ENCODE data around the gene RNF19B.
A peak's percentile ranks its signal among the peaks of the same experiment; 100 is the strongest.
"Not testable (repeated sequence)": the region's sequence is repeated elsewhere in the genome, so short reads cannot be mapped to it uniquely, and the experiment has no call there.

RNF19B gene

DNA sequence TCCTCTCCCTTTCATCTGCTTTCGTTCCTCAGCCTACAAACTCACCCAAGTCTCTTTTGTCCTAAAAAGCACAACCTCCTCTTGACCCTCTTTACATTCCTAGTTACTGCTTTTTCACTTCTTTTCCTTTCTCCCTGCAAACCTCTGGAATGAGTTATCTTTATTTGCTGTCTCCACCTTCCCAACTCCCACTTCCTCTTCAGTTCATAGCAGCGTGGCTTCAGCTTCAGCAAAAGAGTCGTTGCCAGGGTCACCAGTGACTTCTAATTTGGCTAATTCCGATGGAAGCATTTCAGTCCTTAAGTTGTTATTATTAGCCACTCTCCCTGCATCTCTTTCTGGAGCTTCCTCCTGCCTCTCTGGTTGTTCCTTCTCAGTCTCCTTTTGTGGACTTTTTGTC is 57.2 kb downstream of the RNF19B start:
- Histone ChIP-seq H3K27ac (no peak overlapping the region), H3K4me3 (no peak overlapping the region)

DNA sequence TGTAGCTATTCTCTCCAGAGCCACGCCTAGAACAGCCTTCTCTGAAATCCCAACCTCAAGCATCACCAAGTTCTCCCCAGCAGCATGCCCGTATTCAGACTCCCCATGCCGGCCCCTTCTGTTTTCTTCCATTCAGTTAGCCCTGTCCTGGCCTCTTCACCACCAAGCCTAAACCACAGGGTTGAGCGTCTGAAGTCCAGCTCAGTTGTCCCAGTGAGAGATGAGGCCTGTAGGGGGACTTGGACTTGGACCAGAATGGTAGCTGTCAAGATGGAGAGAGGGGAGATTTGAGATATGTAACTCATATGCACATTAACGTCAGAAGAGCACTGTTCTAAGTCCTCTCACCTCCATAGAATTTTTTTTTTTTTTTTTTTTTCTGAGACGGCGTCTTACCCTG is 58.0 kb downstream of the RNF19B start:
- H3K4me3 ChIP-seq, result no peak overlapping the region
- H3K27ac ChIP-seq, result no peak overlapping the region

DNA sequence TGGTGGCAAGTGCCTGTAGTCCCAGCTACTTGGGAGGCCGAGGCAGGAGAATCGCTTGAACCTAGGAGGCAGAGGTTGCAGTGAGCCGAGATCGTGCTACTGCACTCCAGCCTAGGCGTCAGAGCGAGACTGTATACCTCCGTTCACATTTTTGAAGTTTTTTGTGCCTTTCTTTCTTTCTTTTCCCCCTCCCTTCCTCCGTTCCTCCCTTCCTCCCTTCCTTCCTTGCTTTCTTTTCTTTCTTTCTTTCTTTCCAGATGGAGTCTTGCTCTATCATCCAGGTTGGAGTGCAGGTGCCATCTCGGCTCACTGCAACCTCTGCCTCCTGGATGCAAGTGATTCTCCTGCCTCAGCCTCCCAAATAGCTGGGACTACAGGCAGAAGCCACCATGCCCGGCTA is 59.0 kb downstream of the RNF19B start:
- H3K4me3 ChIP-seq, H3K27ac ChIP-seq: not testable (repeated sequence)

- H3K27ac ChIP-seq, result no peak overlapping the region
- no peak overlapping the region for H3K4me3 ChIP-seq
Measured at GRCh38 chr1:32904797-32905196, 59.8 kb downstream of the RNF19B start.

GRCh38 chr1:32903991-32904785 is 60.4 kb downstream of the RNF19B start:
- no peak overlapping the region for H3K27ac ChIP-seq
- H3K4me3 ChIP-seq, result no peak overlapping the region

- no peak overlapping the region for H3K4me3 ChIP-seq
- no peak overlapping the region for H3K27ac ChIP-seq
Measured at GRCh38 chr1:32902535-32902920, 62.1 kb downstream of the RNF19B start.

- Histone ChIP-seq H3K27ac (peak overlapping the region in 18 of 21 experiments; percentile 36 to 86 (median 80)), H3K4me3 (peak overlapping the region; percentile 30 to 69 (median 59))
Measured at GRCh38 chr1:32901823-32902534, 62.6 kb downstream of the RNF19B start.

DNA sequence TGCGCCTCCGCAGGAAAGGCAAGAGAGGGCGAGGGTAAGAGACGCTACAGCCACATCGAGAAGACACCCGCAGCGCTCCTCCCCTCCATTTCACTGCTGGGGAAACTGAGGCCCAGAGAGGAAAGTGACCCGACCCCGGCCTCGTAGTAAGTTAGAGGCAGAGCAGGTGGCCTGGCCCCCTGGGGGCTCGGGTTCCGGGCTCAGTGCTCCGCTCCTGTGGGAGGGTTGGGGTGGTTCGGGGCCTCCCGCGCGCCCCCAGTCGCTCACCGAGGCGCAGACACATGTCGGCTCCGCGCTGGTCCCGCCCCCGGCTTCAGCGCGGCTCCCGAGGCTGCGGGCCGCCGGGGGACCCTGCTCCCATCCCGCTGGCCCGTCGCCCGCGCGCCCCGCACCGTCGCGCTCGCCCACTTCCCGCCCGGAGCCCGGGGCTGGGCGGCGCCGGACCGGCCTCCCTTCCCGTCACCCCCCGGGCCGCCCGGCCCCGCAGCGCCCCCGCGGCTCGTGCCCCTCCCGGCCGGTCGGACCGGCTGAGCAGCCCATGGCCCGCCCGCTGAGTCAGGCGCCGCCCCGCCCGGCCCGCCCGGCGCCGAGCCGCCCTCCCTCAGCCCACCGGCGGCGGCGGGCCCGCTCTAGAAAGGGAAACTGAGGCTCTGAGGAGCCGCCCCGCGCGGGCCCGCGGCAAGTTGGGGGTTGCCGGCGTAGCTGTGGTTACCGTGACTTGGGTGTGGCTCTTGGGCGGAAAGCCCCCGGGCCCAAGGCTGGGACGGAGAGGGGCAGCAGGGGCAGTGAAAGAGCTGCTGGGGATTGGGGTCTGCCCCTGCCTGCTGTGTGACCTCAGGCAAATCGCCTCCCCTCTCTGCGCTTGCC is 63.4 kb downstream of the RNF19B start, which contains the start of gene TMEM54:
TMEM54 (minus strand) TSS at position 434 of the 867 bp plus-strand sequence; CDS start at position 283, 151 bp downstream.
- peak within 1 kb of the TSS in 20 of 21 experiments; percentile 59 to 88 (median 80) for H3K27ac ChIP-seq

DNA sequence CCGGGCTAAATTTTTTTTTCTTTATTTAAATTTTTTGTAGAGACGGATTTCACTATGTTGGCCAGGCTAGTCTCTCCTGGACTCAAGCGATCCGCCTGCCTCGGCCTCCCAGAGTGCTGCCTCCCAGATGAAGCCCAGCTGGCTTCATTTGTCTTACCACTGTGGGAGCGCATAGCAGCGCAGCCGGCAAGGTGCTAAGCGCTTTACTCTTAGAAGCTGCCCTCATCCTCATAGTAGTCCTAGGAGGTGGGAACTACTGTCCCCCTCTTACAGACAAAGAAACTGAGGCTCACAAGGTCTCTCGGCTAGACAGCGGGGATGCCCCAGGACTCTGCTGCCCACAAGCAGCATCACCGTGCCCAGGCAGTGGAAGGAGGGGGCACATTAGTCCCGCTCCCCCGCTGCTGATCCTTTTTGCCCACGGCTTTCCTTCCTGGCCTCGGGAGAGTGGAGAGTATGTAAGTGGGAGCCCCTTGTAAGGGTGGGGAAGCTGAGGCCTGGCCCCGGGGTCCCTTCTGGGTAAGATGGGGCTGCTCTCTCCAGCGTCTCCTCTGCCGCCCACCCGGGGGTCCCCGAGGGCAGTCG is 64.1 kb downstream of the RNF19B start:
- peak overlapping the region; percentile 51 to 69 (median 59) for H3K4me3 ChIP-seq
- peak overlapping the region in 20 of 21 experiments; percentile 37 to 88 (median 80) for H3K27ac ChIP-seq

More for the DNA sequence above, 63.4 kb downstream of the RNF19B start, which contains the start of gene TMEM54:
- H3K4me3 ChIP-seq, result peak within 1 kb of the TSS; percentile 51 to 69 (median 59)

- Histone ChIP-seq H3K4me3 (peak overlapping the region in 3 of 7 experiments; percentile 63 to 69 (median 68)), H3K27ac (no peak overlapping the region)
Measured at GRCh38 chr1:32899586-32900296, 64.9 kb downstream of the RNF19B start.

DNA sequence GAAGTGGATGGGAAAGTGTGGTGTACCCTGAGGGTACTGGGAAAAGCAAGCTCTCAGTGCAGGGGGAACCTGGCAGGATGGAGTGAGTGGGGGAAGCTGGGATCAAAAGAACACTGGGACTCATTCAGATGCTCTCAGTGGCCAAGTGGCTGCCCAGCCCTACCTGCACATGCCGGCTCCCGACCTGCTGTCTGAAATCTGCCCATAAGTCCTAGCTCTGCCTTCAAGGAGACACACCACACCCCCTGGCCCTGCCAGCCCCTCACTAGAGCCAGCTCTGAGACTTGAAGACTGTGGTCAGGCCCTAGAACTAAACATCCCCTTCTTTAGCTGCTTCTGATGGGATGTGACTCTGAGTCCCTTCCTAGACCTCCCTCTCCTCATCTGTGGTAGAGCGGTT is 65.7 kb downstream of the RNF19B start:
- H3K27ac ChIP-seq, result no peak overlapping the region
- no peak overlapping the region for H3K4me3 ChIP-seq

- H3K27ac ChIP-seq, result no peak overlapping the region
- H3K4me3 ChIP-seq, result no peak overlapping the region
Measured at GRCh38 chr1:32898056-32898455, 66.6 kb downstream of the RNF19B start.

GRCh38 chr1:32897082-32898049 is 67.2 kb downstream of the RNF19B start:
- Histone ChIP-seq H3K27ac (no peak overlapping the region), H3K4me3 (no peak overlapping the region)

- Histone ChIP-seq H3K4me3 (no peak overlapping the region), H3K27ac (no peak overlapping the region)
Measured at GRCh38 chr1:32896451-32896850, 68.2 kb downstream of the RNF19B start.

- H3K27ac ChIP-seq, result no peak overlapping the region
- no peak overlapping the region for H3K4me3 ChIP-seq
Measured at GRCh38 chr1:32895325-32896215, 69.0 kb downstream of the RNF19B start.

GRCh38 chr1:32894681-32895080 is 69.9 kb downstream of the RNF19B start:
- no peak overlapping the region for H3K4me3 ChIP-seq
- H3K27ac ChIP-seq, result no peak overlapping the region

Measured in skin epidermis (tissue), 12 donors.